Activated CD4-positive, alpha-beta memory T cell treated with anti-CD3 and anti-CD28 coated beads for 36 hours (primary cell): ENCODE results near the gene HNF1A. TPM values are rescaled to one million over a fixed set of nuclear protein-coding genes. Genes with fewer than 3 reads are reported as not detected.

Source experiments
- CTCF ChIA-PET: fragments of 350-600 bp; sonication (Branson Sonifier 250); formaldehyde crosslinking; loops from one replicate; lab custom pipeline; 2021; ENCODE audit warnings: antibody characterized with exemption, inconsistent platforms; lab: Charles Lee
- POLR2A ChIA-PET: fragments of 350-600 bp; sonication (Branson Sonifier 250); formaldehyde crosslinking; loops from one replicate; lab custom pipeline; 2021; ENCODE audit warnings: antibody characterized with exemption; lab: Charles Lee
- DNase-seq: peaks from one replicate; pipeline ENCODE4 v3.0.0-alpha.2; 2020
- H3K27ac Mint-ChIP-seq: one replicate; pipeline ENCODE4 v1.8.0; 2021; ENCODE audit warnings: mixed read lengths
- H3K27me3 Mint-ChIP-seq: one replicate; pipeline ENCODE4 v1.8.0; 2021; ENCODE audit warnings: mixed read lengths
- H3K36me3 Mint-ChIP-seq: one replicate; pipeline ENCODE4 v1.8.0; 2021; ENCODE audit warnings: mixed read lengths
- H3K4me1 Mint-ChIP-seq: one replicate; pipeline ENCODE4 v1.8.0; 2021; ENCODE audit warnings: low read depth, mixed read lengths
- H3K4me3 Mint-ChIP-seq: one replicate; pipeline ENCODE4 v1.8.0; 2021; ENCODE audit warnings: mild to moderate bottlenecking, mixed read lengths
- H3K9me3 Mint-ChIP-seq: one replicate; pipeline ENCODE4 v1.8.0; 2021; ENCODE audit warnings: mixed read lengths
- intact Hi-C: fragments of 100-400 bp; cut with micrococcal nuclease; formaldehyde crosslinking; loops from one replicate; pipeline ENCODE4 v1.15.1; 2023
- total RNA-seq, 2 experiments: library from RNA; stranded (reverse); gene quantifications; one replicate each; pipeline ENCODE4 v1.2.3, GENCODE V29; 2021

The HNF1A gene
- total RNA-seq, 2 experiments from 2014 or later: not detected

- Mint-ChIP-seq H3K9me3 (no peaks in the 10 kb centered on the region), H3K36me3 (peaks cover 24% of the 10 kb centered on the region), H3K4me1 (no peaks in the 10 kb centered on the region), H3K27ac (no peak overlapping the region), H3K4me3 (no peak overlapping the region), H3K27me3 (no peaks in the 10 kb centered on the region)
- ChIA-PET POLR2A (no interaction called here), CTCF (interaction anchor here (4.4 to 5.8 kb wide), 2 partner anchors 56 to 92 kb away, joined by 36 to 72 read pairs; no protein-coding TSS in a partner anchor)
- intact Hi-C loops: no loop called here
- DNase-seq: no peak
Measured at GRCh38 chr12:121003650-121004049, 25.3 kb downstream of the HNF1A start.

- H3K36me3 Mint-ChIP-seq: peaks cover 26% of the 10 kb centered on the region
- no peak for DNase-seq
- H3K27ac Mint-ChIP-seq: no peak overlapping the region
- intact Hi-C loops: no loop called here
- no peaks in the 10 kb centered on the region for H3K9me3 Mint-ChIP-seq
- POLR2A ChIA-PET: no interaction called here
- no peaks in the 10 kb centered on the region for H3K4me1 Mint-ChIP-seq
- H3K4me3 Mint-ChIP-seq: no peak overlapping the region
- CTCF ChIA-PET: interaction anchor here (1.3 to 5.8 kb wide), 11 partner anchors 12 to 422 kb away, joined by 3 to 72 read pairs (median 10); partner anchors contain the start of gene C12orf43
- H3K27me3 Mint-ChIP-seq: no peaks in the 10 kb centered on the region
Measured at GRCh38 chr12:121004253-121004815, 26.0 kb downstream of the HNF1A start.

DNA sequence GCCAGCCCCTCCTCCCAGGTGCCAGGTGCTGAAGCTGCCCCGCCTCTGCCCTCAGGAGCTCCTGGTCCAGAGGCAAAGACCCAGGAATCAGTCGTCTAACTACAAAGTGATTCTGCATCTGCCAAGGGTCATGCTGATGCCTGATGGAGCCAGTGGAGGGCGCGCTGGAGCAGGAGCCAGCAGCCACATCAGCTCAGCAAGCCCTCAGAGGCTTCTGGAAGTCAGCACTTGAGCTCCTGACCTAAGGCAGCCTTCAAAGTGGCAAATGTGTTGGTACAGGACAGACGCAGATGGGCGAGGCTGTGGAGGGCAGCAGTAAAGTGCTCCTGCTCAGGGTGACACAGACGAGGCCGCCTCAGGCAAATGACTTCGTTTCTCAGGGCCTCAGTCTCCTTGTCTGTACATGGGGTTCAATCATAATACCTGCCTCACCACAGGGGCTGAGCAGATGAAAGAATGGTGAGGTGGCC, 27.0 kb downstream of the HNF1A start:
- intact Hi-C loops: loop anchor here (1.0 kb wide), 3 partner anchors 55 to 105 kb away; no protein-coding TSS in a partner anchor
- Mint-ChIP-seq H3K27me3 (no peaks in the 10 kb centered on the region), H3K36me3 (peaks cover 26% of the 10 kb centered on the region), H3K27ac (peak overlapping the region; percentile 64), H3K4me1 (no peaks in the 10 kb centered on the region), H3K9me3 (no peaks in the 10 kb centered on the region), H3K4me3 (no peak overlapping the region)
- CTCF ChIA-PET: interaction anchor here (0.6 to 5.8 kb wide), 18 partner anchors 11 to 1023 kb away, joined by 3 to 72 read pairs (median 6); partner anchors contain the start of gene C12orf43
- POLR2A ChIA-PET: interaction anchor here (0.6 kb wide), 1 partner anchor 24 kb away, joined by 5 read pairs; no protein-coding TSS in a partner anchor
- DNase-seq: peak; percentile 76

DNA sequence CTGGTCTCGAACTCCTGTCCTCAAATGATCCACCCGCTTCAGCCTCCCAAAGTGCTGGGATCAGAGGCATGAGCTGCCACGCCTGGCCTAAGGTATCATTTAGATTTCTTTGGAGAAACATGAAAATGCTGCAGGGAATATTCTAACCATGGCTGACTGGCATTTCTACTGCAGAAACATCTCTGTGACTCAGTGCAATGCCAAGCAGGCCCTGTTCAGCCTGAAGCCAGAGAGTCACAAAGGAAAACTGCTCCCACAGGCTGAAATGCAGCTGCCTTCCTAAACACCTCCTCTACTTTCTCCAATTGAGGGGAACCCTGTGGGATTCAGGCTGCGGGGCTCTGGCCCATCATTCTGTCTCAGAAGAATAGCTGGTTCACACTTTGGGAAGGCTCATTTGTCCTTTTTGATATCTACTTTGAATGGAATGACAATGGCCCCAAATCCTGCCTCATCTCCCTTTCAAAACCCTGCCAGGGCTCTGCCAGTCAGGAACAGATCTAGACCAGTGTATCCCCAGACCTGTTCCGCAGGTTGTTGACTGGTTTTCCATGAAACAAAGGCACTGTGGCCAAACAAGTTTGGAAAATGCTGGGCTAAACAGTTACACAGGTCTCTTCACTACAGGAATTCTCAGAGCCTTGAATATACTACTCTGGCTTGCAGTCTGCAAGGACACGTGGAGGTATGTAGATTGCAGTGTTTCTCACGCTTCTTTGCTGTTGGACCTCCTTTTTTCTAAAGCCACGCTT, 30.2 kb downstream of the HNF1A start:
- H3K9me3 Mint-ChIP-seq: no peaks in the 10 kb centered on the region
- intact Hi-C loops: no loop called here
- H3K27me3 Mint-ChIP-seq: no peaks in the 10 kb centered on the region
- CTCF ChIA-PET: interaction anchor here (1.7 to 5.8 kb wide), 2 partner anchors 17 to 51 kb away, joined by 3 to 72 read pairs; no protein-coding TSS in a partner anchor
- H3K27ac Mint-ChIP-seq: no peak overlapping the region
- DNase-seq: no peak
- no peak overlapping the region for H3K4me3 Mint-ChIP-seq
- H3K36me3 Mint-ChIP-seq: peaks cover 37% of the 10 kb centered on the region
- POLR2A ChIA-PET: no interaction called here
- no peaks in the 10 kb centered on the region for H3K4me1 Mint-ChIP-seq

GRCh38 chr12:121009741-121010140, 31.4 kb downstream of the HNF1A start:
- H3K36me3 Mint-ChIP-seq: peaks cover 28% of the 10 kb centered on the region
- no peak overlapping the region for H3K27ac Mint-ChIP-seq
- DNase-seq: no peak
- H3K4me1 Mint-ChIP-seq: peaks cover 2% of the 10 kb centered on the region
- no peaks in the 10 kb centered on the region for H3K9me3 Mint-ChIP-seq
- no peak overlapping the region for H3K4me3 Mint-ChIP-seq
- H3K27me3 Mint-ChIP-seq: no peaks in the 10 kb centered on the region
- ChIA-PET CTCF (interaction anchor here (1.7 kb wide), 1 partner anchor 18 kb away, joined by 3 read pairs; no protein-coding TSS in a partner anchor), POLR2A (interaction anchor here (0.7 kb wide), 1 partner anchor 137 kb away, joined by 3 read pairs; no protein-coding TSS in a partner anchor)
- intact Hi-C loops: no loop called here

GRCh38 chr12:121010860-121011259, 32.5 kb downstream of the HNF1A start:
- POLR2A ChIA-PET: no interaction called here
- Mint-ChIP-seq H3K27ac (no peak overlapping the region), H3K4me1 (peaks cover 10% of the 10 kb centered on the region), H3K27me3 (no peaks in the 10 kb centered on the region), H3K9me3 (no peaks in the 10 kb centered on the region), H3K36me3 (peaks cover 21% of the 10 kb centered on the region), H3K4me3 (no peak overlapping the region)
- intact Hi-C loops: no loop called here
- CTCF ChIA-PET: interaction anchor here (0.6 to 0.9 kb wide), 2 partner anchors 85 to 385 kb away, joined by 3 read pairs; no protein-coding TSS in a partner anchor
- DNase-seq: no peak

- no peak for DNase-seq
- no peaks in the 10 kb centered on the region for H3K9me3 Mint-ChIP-seq
- POLR2A ChIA-PET: no interaction called here
- H3K4me3 Mint-ChIP-seq: no peak overlapping the region
- CTCF ChIA-PET: no interaction called here
- H3K36me3 Mint-ChIP-seq: peaks cover 23% of the 10 kb centered on the region
- no peaks in the 10 kb centered on the region for H3K27me3 Mint-ChIP-seq
- intact Hi-C loops: no loop called here
- peaks cover 16% of the 10 kb centered on the region for H3K4me1 Mint-ChIP-seq
- H3K27ac Mint-ChIP-seq: no peak overlapping the region
Measured at GRCh38 chr12:121011820-121012219, 33.5 kb downstream of the HNF1A start.

DNA sequence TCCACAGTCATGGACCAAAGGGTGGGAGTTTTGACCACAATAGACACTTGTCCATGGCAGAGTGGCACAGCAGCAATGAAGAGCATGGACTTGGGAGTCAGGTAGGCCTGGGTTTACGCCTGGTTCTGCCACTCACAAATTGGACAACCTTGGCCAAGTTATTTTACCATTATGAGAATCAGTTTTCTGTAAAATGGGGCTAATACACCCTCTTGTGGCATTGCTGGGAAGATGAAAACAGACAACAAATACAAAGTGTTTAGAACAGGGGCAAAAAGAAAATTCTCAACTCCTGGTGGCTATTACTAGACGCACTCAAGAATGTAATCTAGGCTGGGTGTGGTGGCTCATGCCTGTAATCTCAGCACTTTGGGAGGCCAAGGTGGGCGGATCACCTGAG, 35.4 kb downstream of the HNF1A start:
- Mint-ChIP-seq H3K9me3 (peaks cover under 1% of the 10 kb centered on the region), H3K36me3 (peaks cover 19% of the 10 kb centered on the region), H3K4me3 (no peak overlapping the region), H3K27ac (no peak overlapping the region), H3K4me1 (peaks cover 16% of the 10 kb centered on the region), H3K27me3 (no peaks in the 10 kb centered on the region)
- no peak for DNase-seq
- ChIA-PET POLR2A (no interaction called here), CTCF (interaction anchor here (0.7 to 1.2 kb wide), 2 partner anchors 24 to 72 kb away, joined by 3 read pairs; no protein-coding TSS in a partner anchor)
- intact Hi-C loops: no loop called here

GRCh38 chr12:121015825-121016766, 37.8 kb downstream of the HNF1A start, which contains the start of gene C12orf43:
TSS of gene C12orf43 (minus strand) at chr12:121016487. CDS start at chr12:121016474, 13 bp downstream.
- DNase-seq: peak; percentile 96
- Mint-ChIP-seq H3K36me3 (peaks cover 14% of the 10 kb centered on the region), H3K27ac (peak within 1 kb of the TSS; percentile 88), H3K27me3 (no peaks in the 10 kb centered on the region), H3K4me1 (peaks cover 16% of the 10 kb centered on the region), H3K9me3 (peaks cover 5% of the 10 kb centered on the region), H3K4me3 (peak within 1 kb of the TSS; percentile 98)
- ChIA-PET CTCF (interaction anchor here (0.6 to 1.8 kb wide), 4 partner anchors 11 to 208 kb away, joined by 3 to 12 read pairs (median 6); no protein-coding TSS in a partner anchor), POLR2A (interaction anchor here (0.6 to 0.8 kb wide), 4 partner anchors 11 to 517 kb away, joined by 3 to 5 read pairs (median 3); no protein-coding TSS in a partner anchor)
- intact Hi-C loops: loop anchor here (1.0 to 5.0 kb wide), 3 partner anchors 18 to 81 kb away; partner anchors contain the start of gene OASL

- CTCF ChIA-PET: interaction anchor here (1.8 kb wide), 1 partner anchor 13 kb away, joined by 7 read pairs; no protein-coding TSS in a partner anchor
- Mint-ChIP-seq H3K27me3 (no peaks in the 10 kb centered on the region), H3K4me3 (no peak overlapping the region), H3K4me1 (peaks cover 16% of the 10 kb centered on the region), H3K27ac (no peak overlapping the region), H3K9me3 (peaks cover 5% of the 10 kb centered on the region), H3K36me3 (peaks cover 4% of the 10 kb centered on the region)
- intact Hi-C loops: loop anchor here (5.0 kb wide), 1 partner anchor 79 kb away; no protein-coding TSS in a partner anchor
- DNase-seq: no peak
- POLR2A ChIA-PET: no interaction called here
Measured at GRCh38 chr12:121017966-121018491, 39.7 kb downstream of the HNF1A start.
